GM12874 (cell line): ENCODE results near the gene GNB4.

ENCODE experiments used
- TF ChIP-seq, protein P1 (sequence below): IDR thresholded peaks from 2 replicates; pipeline ENCODE4 v1.5.1; 2011; ENCODE audit warnings: low read depth, mild to moderate bottlenecking, control low read depth, low read length, moderate library complexity; ENCODE audit not compliant: insufficient read depth

The GNB4 gene

DNA sequence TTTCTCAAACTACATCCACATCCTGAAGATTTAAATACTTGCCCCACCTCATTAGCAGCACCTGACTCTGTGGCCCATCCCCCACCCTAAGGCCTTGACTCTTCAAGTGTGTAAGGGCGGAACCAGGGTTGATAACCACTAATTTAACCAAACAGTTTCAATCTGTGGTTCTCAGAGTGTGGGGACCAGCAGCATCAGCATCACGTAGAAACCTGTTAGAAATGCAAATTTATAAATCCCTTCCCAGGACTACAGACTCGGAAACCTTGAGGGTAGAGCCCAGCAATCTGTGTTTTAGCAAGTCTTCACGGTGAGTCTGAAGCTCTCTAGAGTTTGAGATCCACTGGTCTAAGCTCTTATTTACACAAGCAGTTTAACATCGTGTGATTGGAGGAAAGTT lies 12.4 kb downstream of the GNB4 start:
- TF ChIP-seq, protein P1, sequence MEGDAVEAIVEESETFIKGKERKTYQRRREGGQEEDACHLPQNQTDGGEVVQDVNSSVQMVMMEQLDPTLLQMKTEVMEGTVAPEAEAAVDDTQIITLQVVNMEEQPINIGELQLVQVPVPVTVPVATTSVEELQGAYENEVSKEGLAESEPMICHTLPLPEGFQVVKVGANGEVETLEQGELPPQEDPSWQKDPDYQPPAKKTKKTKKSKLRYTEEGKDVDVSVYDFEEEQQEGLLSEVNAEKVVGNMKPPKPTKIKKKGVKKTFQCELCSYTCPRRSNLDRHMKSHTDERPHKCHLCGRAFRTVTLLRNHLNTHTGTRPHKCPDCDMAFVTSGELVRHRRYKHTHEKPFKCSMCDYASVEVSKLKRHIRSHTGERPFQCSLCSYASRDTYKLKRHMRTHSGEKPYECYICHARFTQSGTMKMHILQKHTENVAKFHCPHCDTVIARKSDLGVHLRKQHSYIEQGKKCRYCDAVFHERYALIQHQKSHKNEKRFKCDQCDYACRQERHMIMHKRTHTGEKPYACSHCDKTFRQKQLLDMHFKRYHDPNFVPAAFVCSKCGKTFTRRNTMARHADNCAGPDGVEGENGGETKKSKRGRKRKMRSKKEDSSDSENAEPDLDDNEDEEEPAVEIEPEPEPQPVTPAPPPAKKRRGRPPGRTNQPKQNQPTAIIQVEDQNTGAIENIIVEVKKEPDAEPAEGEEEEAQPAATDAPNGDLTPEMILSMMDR, result no peak

DNA sequence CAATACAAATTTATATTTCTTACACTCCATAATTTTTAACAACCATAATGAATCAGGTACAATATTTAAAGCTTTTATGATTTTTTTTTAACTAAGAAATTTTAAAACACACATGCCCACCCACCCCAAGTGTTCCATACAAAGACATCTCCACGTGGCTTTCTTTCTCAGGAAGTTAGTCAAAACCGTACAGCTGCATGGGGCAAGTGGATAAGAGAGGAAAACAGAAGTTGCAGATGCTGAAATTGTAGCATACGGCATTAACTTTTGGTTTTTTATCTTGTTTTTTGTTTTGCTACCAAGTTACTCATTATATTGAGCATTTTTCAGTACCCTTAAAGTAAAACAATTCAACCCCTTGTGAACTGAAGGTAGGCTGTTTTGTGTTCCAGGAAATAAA lies 14.8 kb downstream of the GNB4 start:
- TF ChIP-seq, protein P1, result no peak

DNA sequence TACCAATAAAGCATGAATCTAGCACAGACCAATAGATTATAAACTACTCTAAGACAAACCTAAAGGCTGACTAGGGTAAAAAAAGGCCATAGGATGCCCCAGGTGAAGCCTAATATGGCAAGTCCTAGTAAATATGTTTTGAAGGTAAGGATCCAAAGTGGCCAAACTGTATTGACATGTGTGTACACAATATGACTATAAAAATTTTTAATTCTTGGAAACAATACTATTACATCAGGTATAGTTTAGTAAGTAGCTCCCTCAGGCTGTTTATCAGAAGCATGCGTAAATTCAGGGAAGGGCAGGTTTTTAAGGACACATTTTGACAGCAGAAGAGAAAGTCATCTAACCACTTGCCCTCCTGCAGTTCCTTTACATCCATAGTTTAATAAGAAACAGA lies 18.8 kb downstream of the GNB4 start:
- TF ChIP-seq, protein P1, result no peak

DNA sequence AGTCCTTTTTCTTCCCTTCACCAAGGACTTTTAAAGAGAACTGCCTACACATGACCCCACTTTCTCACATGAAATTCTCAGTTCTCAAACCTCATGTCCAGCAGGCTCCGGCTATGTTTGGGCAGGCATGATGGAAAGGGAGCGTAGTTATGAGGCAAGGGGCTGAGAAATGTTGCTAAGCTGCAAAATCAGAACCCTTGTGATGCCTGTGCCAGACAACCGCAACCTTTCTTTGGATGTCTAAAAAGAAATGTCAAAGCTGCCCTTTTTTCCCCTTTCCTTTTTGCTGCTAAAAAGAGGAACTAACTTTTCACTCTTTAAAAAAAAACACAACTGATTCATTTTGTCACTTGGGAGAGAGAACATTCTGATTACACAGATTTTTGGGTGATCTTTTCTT lies 19.2 kb downstream of the GNB4 start:
- TF ChIP-seq, protein P1, result no peak

DNA sequence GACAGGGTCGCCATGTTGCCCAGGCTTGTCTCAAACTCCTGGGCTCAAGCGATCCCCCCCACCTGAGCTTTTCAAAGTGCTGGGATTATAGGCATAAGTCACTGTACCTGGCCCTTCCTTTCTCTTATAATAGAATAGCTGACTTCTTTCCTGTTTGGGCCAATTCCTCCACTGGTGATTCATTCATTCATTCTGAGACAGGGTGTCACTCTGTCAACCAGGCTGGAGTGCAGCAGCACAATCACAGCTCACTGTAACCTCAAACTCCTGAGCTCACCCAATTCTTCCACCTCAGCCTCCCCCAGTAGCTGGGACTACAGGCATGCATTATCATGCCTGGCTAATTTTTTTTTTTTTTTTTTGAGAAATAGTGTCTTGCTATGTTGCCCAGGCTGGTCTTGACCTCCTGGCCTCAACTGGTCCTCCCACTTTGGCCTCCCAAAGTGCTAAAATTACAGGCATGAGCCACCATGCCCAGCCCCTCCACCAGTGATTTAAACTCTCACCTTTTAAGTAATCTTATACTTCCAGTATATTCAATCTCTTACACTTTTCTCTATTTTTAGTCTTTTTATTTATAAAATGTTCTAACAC lies 20.9 kb downstream of the GNB4 start:
- TF ChIP-seq, protein P1, result no peak

DNA sequence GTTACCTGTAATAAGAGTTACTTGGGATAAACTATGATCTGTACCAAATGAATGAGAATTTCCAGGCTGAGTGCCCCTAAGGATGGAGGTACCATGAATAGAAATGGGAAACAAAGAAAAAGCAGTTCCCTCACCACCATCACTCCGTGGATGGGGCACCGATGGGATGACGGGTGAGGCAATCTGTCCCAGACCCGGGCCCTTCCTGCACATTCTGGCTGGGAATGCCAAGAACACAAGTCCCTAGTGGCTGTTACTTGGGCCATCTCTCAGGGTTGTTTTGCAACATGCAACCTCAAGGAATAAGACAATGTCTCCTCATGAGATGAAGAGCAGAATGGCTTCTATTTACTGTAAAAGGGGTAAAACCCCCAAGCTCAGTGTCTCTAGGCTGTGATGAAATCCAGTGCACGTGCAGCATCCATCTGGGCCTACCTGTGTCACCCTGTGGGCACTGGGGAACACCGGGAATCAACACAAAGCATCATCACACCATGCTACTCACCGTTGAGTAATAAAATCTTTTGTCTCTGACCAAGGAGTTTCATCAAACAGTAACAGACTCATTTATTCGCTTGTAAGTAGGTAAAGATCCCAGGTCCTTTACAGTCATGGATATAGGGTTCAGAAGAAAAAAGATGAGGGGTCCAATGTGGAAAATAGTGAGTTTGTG lies 22.3 kb downstream of the GNB4 start:
- TF ChIP-seq, protein P1, result no peak

DNA sequence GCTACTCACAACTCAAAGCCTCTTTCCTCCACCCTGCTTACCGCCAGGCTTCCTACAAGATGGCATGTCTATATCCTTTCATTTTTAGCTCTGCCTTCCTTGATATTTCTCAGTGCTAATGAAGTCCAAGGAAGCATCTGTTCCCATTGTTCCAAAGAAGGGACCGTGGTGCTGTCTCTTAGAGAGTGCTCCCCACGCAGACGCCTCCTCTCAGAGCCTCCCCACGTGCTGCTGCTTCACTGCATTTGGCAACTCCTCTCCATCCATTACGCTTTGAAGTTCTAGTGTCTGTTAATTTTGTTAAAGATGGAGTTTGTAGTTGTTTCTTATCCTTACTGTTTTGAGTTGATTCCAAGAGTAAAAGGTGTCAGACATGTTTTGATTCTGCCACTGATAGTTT lies 26.2 kb downstream of the GNB4 start:
- TF ChIP-seq, protein P1, result no peak

DNA sequence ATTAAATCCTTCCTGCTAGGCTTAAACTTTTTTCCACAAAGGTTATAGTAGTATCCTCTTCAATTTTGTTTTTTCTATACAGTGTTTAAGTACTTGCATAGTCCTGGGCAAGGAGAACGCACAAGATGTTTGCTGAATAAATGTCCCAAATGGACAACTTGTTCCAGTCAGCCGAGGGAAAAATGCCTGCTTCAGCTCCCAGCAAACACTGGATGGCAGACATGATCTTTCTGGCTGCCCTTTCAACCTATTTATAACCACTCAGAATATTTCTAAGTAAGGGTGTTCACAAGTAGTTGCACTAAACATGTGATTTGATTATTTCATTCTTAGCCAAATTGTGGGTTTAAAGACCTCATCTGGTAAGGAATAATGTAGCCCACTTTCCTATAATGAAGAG lies 29.8 kb downstream of the GNB4 start:
- TF ChIP-seq, protein P1, result no peak
